ENCODE data around the gene THSD4.

THSD4 gene

GRCh38 chr15:71566226-71566625 lies 451.0 kb downstream of the THSD4 start:
- DNase-seq, result no peak

GRCh38 chr15:71567173-71567572 lies 451.9 kb downstream of the THSD4 start:
- DNase-seq, result no peak

GRCh38 chr15:71568227-71568626 lies 453.0 kb downstream of the THSD4 start:
- no peak for DNase-seq

GRCh38 chr15:71570736-71571135 lies 455.5 kb downstream of the THSD4 start:
- no peak for DNase-seq

GRCh38 chr15:71571641-71572040 lies 456.4 kb downstream of the THSD4 start:
- no peak for DNase-seq

GRCh38 chr15:71572452-71573053 lies 457.3 kb downstream of the THSD4 start:
- DNase-seq, result no peak

GRCh38 chr15:71573599-71573998 lies 458.3 kb downstream of the THSD4 start:
- no peak for DNase-seq

- no peak for DNase-seq
Measured at GRCh38 chr15:71575474-71576045, 460.3 kb downstream of the THSD4 start.

- no peak for DNase-seq
Measured at GRCh38 chr15:71577071-71577470, 461.8 kb downstream of the THSD4 start.

GRCh38 chr15:71581398-71581930 lies 466.2 kb downstream of the THSD4 start:
- no peak for DNase-seq

- DNase-seq, result no peak
Measured at GRCh38 chr15:71585159-71585558, 469.9 kb downstream of the THSD4 start.

- no peak for DNase-seq
Measured at GRCh38 chr15:71586463-71586862, 471.2 kb downstream of the THSD4 start.

GRCh38 chr15:71588746-71589145 lies 473.5 kb downstream of the THSD4 start:
- DNase-seq, result no peak

- DNase-seq, result no peak
Measured at GRCh38 chr15:71591057-71591456, 475.8 kb downstream of the THSD4 start.

GRCh38 chr15:71592203-71592602 lies 476.9 kb downstream of the THSD4 start:
- DNase-seq, result no peak

- no peak for DNase-seq
Measured at GRCh38 chr15:71595846-71596553, 480.7 kb downstream of the THSD4 start.

- DNase-seq, result no peak
Measured at GRCh38 chr15:71596672-71597071, 481.4 kb downstream of the THSD4 start.

- DNase-seq, result no peak
Measured at GRCh38 chr15:71597126-71597525, 481.9 kb downstream of the THSD4 start.

- DNase-seq, result no peak
Measured at GRCh38 chr15:71597637-71598036, 482.4 kb downstream of the THSD4 start.

- DNase-seq, result no peak
Measured at GRCh38 chr15:71598741-71599140, 483.5 kb downstream of the THSD4 start.

GRCh38 chr15:71599418-71600151 lies 484.3 kb downstream of the THSD4 start:
- DNase-seq, result no peak

- DNase-seq, result no peak
Measured at GRCh38 chr15:71600237-71600636, 485.0 kb downstream of the THSD4 start.

- DNase-seq, result no peak
Measured at GRCh38 chr15:71601038-71601834, 486.0 kb downstream of the THSD4 start.
